ENCODE measurements around the gene DYSF.

DYSF gene

DNA sequence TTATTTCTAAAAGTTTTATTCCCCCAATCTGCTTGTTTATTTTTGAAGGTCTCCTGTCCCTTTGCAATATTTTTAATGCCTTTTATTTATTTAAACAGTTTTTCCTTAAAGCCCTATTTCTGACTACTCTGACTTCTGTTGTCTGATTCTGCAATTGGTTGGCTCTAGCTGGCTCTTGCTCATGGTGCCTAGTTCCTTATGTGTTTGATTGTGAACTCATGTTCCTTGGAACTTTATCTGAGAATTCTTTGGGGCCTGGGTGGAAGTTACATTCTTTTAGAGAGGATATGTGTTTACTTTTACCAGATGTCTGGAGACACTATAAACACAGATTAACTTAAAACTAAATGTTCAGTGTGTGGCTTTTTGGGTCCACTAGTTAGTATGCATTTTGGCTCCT lies 175.9 kb downstream of the DYSF start:
- no peaks in the 10 kb centered on the region for H3K36me3 ChIP-seq (ENCODE audit: control insufficient read depth, insufficient read depth, low read length)
- no peak overlapping the region for H3K4me3 ChIP-seq (ENCODE audit: low read length)
- no peaks in the 10 kb centered on the region for H3K27me3 ChIP-seq (ENCODE audit: control insufficient read depth, insufficient read depth, low read length)
- no peaks in the 10 kb centered on the region for H3K4me1 ChIP-seq (ENCODE audit: control insufficient read depth, insufficient read depth, low read length)
- H3K27ac ChIP-seq (ENCODE audit: low read length) = no peak overlapping the region
- DNase-seq (ENCODE audit: low read depth, low spot score) = no peak
- H3K9me3 ChIP-seq (ENCODE audit: control insufficient read depth, insufficient read depth, low read length) = no peaks in the 10 kb centered on the region

DNA sequence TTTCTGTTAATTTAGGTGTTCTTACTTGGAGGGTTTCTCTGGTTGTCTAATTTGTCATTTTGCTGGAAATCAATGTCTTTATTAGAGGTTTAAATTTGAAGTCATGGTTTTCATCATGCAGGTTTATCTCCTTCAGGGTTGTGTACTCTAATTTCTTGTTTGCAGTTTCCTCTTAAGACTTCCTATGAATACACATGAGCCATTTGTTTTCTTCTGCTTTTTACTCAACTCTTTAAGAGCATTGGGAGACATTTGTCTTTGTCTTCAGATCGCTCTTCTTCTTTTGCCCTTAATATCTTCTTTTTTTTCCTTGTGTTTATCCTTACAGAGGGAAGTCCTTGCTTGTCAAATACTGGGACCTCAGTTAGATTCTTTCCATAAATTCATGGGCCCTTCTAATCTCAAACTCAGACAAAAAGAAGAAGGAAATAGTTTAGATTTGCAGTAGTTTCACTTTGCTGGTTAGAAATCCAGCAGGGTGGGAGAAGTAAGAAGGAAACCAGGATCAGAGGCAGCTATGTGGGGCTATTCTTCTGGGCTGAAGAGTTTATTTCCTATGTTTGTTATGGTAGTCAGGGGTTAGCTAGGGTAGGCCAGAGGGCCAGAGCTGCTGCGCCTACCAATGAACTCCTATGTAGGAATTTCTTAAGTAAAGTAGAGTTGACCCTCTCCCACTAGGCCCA lies 176.6 kb downstream of the DYSF start:
- Histone ChIP-seq H3K27ac (ENCODE audit: low read length) (no peak overlapping the region), H3K4me1 (ENCODE audit: control insufficient read depth, insufficient read depth, low read length) (no peaks in the 10 kb centered on the region), H3K27me3 (ENCODE audit: control insufficient read depth, insufficient read depth, low read length) (no peaks in the 10 kb centered on the region), H3K4me3 (ENCODE audit: low read length) (no peak overlapping the region), H3K36me3 (ENCODE audit: control insufficient read depth, insufficient read depth, low read length) (no peaks in the 10 kb centered on the region), H3K9me3 (ENCODE audit: control insufficient read depth, insufficient read depth, low read length) (no peaks in the 10 kb centered on the region)
- WGBS (ENCODE audit: insufficient coverage, insufficient read length) = no CpG with 5 or more reads among the region's 2 CpGs
- no peak for DNase-seq (ENCODE audit: low read depth, low spot score)

DNA sequence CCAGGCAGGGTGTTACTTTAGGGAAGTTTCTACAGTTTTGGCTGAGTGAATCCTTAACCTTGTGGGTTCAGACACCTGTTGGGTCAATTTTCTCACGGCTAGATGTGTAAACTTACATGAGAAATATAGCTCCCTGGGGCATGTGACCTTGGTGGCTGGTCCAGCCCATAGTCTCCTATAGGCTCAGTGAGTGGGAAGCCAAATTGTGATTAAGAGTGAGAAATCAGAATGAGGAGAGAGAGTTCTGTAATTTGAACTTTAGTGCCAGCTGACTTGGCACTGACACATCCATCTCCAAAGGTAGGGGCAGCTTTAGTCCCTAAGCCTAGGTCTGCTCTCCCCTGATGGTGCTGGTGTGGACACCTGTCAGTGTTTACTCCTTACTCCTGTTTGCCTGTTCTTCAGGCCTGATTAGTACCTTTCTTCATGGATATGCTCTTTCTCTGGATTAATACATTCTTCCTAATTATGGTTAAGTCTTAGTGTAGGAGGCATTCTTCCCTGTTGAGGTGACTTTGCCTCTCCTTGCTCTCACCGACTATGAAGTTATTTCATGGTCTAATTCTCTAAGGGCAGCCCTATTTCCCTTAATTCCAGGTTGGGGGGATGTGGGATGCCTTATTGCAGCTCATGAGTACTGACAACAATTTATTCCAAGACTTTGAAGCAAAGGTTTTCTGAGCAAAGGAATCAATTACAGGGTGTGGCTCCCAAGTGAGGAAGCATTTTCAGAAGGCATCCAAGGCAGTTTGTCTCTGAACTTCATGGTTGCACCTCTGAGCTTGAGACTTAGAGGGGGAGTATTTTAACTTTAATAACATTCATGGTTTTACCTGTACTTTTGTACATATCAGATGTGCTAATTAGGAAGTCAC lies 177.3 kb downstream of the DYSF start:
- Histone ChIP-seq H3K27ac (ENCODE audit: low read length) (no peak overlapping the region), H3K9me3 (ENCODE audit: control insufficient read depth, insufficient read depth, low read length) (no peaks in the 10 kb centered on the region), H3K27me3 (ENCODE audit: control insufficient read depth, insufficient read depth, low read length) (no peaks in the 10 kb centered on the region), H3K36me3 (ENCODE audit: control insufficient read depth, insufficient read depth, low read length) (no peaks in the 10 kb centered on the region), H3K4me1 (ENCODE audit: control insufficient read depth, insufficient read depth, low read length) (no peaks in the 10 kb centered on the region), H3K4me3 (ENCODE audit: low read length) (no peak overlapping the region)
- WGBS (ENCODE audit: insufficient coverage, insufficient read length) = no CpG with 5 or more reads among the region's 2 CpGs
- DNase-seq (ENCODE audit: low read depth, low spot score) = no peak

GRCh38 chr2:71631411-71631931 lies 178.1 kb downstream of the DYSF start:
- no peaks in the 10 kb centered on the region for H3K4me1 ChIP-seq (ENCODE audit: control insufficient read depth, insufficient read depth, low read length)
- no peak overlapping the region for H3K4me3 ChIP-seq (ENCODE audit: low read length)
- no CpG with 5 or more reads among the region's 14 CpGs for WGBS (ENCODE audit: insufficient coverage, insufficient read length)
- no peaks in the 10 kb centered on the region for H3K9me3 ChIP-seq (ENCODE audit: control insufficient read depth, insufficient read depth, low read length)
- DNase-seq (ENCODE audit: low read depth, low spot score) = no peak
- no peaks in the 10 kb centered on the region for H3K36me3 ChIP-seq (ENCODE audit: control insufficient read depth, insufficient read depth, low read length)
- no peak overlapping the region for H3K27ac ChIP-seq (ENCODE audit: low read length)
- H3K27me3 ChIP-seq (ENCODE audit: control insufficient read depth, insufficient read depth, low read length) = no peaks in the 10 kb centered on the region

DNA sequence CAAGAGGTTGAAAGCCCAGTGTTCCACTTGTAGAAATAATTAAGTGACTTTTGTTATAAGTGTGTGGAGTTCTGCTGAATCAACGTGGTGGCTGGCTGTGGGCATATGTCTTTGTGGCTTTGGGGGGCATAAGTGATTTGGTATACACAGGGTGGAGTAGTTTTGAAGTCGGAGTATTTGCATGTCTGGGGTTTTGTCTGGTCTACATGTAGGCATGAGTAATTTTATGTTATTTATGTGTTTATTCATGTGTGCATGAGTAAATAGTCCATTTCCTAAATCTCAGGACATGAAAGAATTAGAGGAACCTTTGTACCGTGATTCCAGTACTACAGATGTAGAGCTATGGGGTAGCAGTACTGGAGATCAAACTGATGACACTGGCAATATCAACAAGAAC lies 179.7 kb downstream of the DYSF start:
- Histone ChIP-seq H3K27ac (ENCODE audit: low read length) (no peak overlapping the region), H3K9me3 (ENCODE audit: control insufficient read depth, insufficient read depth, low read length) (no peaks in the 10 kb centered on the region), H3K4me1 (ENCODE audit: control insufficient read depth, insufficient read depth, low read length) (no peaks in the 10 kb centered on the region), H3K4me3 (ENCODE audit: low read length) (no peak overlapping the region), H3K27me3 (ENCODE audit: control insufficient read depth, insufficient read depth, low read length) (no peaks in the 10 kb centered on the region), H3K36me3 (ENCODE audit: control insufficient read depth, insufficient read depth, low read length) (no peaks in the 10 kb centered on the region)
- DNase-seq (ENCODE audit: low read depth, low spot score) = no peak
- WGBS (ENCODE audit: insufficient coverage, insufficient read length) = 100% methylated on average over 1 of the region's 3 CpGs

DNA sequence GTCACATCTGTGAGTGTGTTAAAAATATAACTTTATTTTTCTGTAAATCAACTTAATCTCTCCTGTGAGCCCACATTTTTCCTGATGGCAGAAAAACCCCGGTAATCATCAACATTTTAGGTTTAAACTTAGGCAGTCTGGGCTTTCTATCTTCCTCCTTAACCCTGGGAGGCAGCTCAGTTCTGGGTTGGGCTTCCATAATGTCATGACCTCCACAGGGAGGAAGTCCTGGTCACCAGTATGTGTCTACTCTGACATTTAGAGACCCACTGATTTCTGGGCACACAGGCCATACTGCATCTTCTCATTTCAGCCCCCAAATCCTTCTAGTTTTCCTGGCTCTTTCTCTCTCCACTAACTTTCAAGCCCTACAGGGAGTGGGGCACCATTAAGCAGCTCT lies 181.2 kb downstream of the DYSF start:
- no peaks in the 10 kb centered on the region for H3K9me3 ChIP-seq (ENCODE audit: control insufficient read depth, insufficient read depth, low read length)
- no peak overlapping the region for H3K4me3 ChIP-seq (ENCODE audit: low read length)
- no peak overlapping the region for H3K27ac ChIP-seq (ENCODE audit: low read length)
- no peaks in the 10 kb centered on the region for H3K36me3 ChIP-seq (ENCODE audit: control insufficient read depth, insufficient read depth, low read length)
- H3K27me3 ChIP-seq (ENCODE audit: control insufficient read depth, insufficient read depth, low read length) = no peaks in the 10 kb centered on the region
- no CpG with 5 or more reads among the region's 1 CpG for whole genome bisulfite sequencing (ENCODE audit: insufficient coverage, insufficient read length)
- no peak for DNase-seq (ENCODE audit: low read depth, low spot score)
- no peaks in the 10 kb centered on the region for H3K4me1 ChIP-seq (ENCODE audit: control insufficient read depth, insufficient read depth, low read length)

- Histone ChIP-seq H3K9me3 (ENCODE audit: control insufficient read depth, insufficient read depth, low read length) (no peaks in the 10 kb centered on the region), H3K4me3 (ENCODE audit: low read length) (no peak overlapping the region), H3K27me3 (ENCODE audit: control insufficient read depth, insufficient read depth, low read length) (no peaks in the 10 kb centered on the region), H3K4me1 (ENCODE audit: control insufficient read depth, insufficient read depth, low read length) (no peaks in the 10 kb centered on the region), H3K36me3 (ENCODE audit: control insufficient read depth, insufficient read depth, low read length) (no peaks in the 10 kb centered on the region), H3K27ac (ENCODE audit: low read length) (no peak overlapping the region)
- no peak for DNase-seq (ENCODE audit: low read depth, low spot score)
- WGBS (ENCODE audit: insufficient coverage, insufficient read length) = no CpG with 5 or more reads among the region's 5 CpGs
Measured at GRCh38 chr2:71635798-71636197, 182.4 kb downstream of the DYSF start.

GRCh38 chr2:71637168-71637567 lies 183.8 kb downstream of the DYSF start:
- no peaks in the 10 kb centered on the region for H3K9me3 ChIP-seq (ENCODE audit: control insufficient read depth, insufficient read depth, low read length)
- no peaks in the 10 kb centered on the region for H3K4me1 ChIP-seq (ENCODE audit: control insufficient read depth, insufficient read depth, low read length)
- no peak overlapping the region for H3K27ac ChIP-seq (ENCODE audit: low read length)
- no peak overlapping the region for H3K4me3 ChIP-seq (ENCODE audit: low read length)
- no CpG with 5 or more reads among the region's 5 CpGs for whole genome bisulfite sequencing (ENCODE audit: insufficient coverage, insufficient read length)
- DNase-seq (ENCODE audit: low read depth, low spot score) = no peak
- H3K36me3 ChIP-seq (ENCODE audit: control insufficient read depth, insufficient read depth, low read length) = no peaks in the 10 kb centered on the region
- no peaks in the 10 kb centered on the region for H3K27me3 ChIP-seq (ENCODE audit: control insufficient read depth, insufficient read depth, low read length)

DNA sequence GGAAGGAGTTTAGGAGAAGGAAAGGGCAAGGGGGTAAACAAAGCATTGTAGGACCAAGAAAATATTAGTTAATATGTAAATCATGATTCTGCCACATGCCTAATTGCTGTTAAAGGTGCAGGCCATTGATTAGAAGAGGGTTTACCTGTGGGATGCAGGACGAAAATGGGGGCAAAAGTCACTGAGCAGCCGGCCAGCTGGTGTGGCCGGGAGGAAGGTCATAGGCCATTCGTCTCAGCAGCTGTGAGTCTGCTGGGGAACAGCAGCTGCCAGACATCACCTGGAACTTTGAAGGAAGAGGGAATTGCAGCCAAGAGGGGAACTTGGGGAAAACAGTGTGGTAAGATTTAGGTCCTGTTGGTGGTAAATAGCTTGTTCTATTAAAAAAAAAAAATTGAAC lies 184.4 kb downstream of the DYSF start:
- Histone ChIP-seq H3K4me3 (ENCODE audit: low read length) (no peak overlapping the region), H3K4me1 (ENCODE audit: control insufficient read depth, insufficient read depth, low read length) (no peaks in the 10 kb centered on the region), H3K27ac (ENCODE audit: low read length) (no peak overlapping the region), H3K9me3 (ENCODE audit: control insufficient read depth, insufficient read depth, low read length) (no peaks in the 10 kb centered on the region), H3K36me3 (ENCODE audit: control insufficient read depth, insufficient read depth, low read length) (no peaks in the 10 kb centered on the region), H3K27me3 (ENCODE audit: control insufficient read depth, insufficient read depth, low read length) (no peaks in the 10 kb centered on the region)
- WGBS (ENCODE audit: insufficient coverage, insufficient read length) = no CpG with 5 or more reads among the region's 4 CpGs
- DNase-seq (ENCODE audit: low read depth, low spot score) = no peak

GRCh38 chr2:71639735-71640134 lies 186.4 kb downstream of the DYSF start:
- Histone ChIP-seq H3K9me3 (ENCODE audit: control insufficient read depth, insufficient read depth, low read length) (no peaks in the 10 kb centered on the region), H3K4me1 (ENCODE audit: control insufficient read depth, insufficient read depth, low read length) (no peaks in the 10 kb centered on the region), H3K4me3 (ENCODE audit: low read length) (no peak overlapping the region), H3K27ac (ENCODE audit: low read length) (no peak overlapping the region), H3K27me3 (ENCODE audit: control insufficient read depth, insufficient read depth, low read length) (no peaks in the 10 kb centered on the region), H3K36me3 (ENCODE audit: control insufficient read depth, insufficient read depth, low read length) (no peaks in the 10 kb centered on the region)
- DNase-seq (ENCODE audit: low read depth, low spot score) = no peak
- WGBS (ENCODE audit: insufficient coverage, insufficient read length) = no CpG with 5 or more reads among the region's 4 CpGs

Measured in iPS DF 6.9 (cell line).